ENCODE data around the gene EMP3. TPM values are rescaled to one million over a fixed set of nuclear protein-coding genes. Genes with fewer than 3 reads are reported as not detected.

Gene EMP3
- total RNA-seq, 1 experiment from 2014 or later = 171 TPM

DNA sequence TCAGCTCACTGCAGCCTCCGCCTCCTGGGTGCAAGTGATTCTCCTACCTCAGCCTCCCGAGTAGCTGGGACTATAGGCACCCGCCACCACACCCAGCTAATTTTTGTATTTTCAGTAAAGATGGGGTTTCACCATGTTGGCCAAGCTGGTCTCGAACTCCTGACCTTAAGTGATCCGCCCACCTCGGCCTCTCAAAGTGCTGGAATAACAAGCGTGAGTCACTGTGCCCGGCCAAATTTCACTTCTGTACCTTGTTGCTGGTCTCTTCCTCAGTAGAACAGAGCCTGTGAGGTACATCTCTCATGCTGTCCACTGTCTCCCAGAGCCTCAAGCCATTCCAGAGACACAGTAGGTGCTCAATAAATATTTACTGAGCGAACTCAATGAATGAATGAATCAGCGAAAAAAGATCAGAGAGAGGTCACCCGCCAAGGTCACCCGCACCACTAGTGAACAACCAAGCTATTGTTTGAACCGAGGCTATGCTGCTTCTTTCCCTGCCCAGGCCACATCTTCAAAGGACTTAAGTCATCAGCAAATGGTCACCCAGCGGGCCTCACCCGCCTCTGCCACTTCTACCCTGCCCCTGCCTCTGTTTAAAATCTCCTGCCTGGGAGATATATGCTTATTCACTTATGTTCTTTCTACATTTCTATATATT, 29.1 kb downstream of the EMP3 start:
- no TSS peak for BruUV-seq (replicated peaks)
- no peak overlapping the region for H3K27ac ChIP-seq (ENCODE audit: low read length)
- H3K9me3 ChIP-seq (ENCODE audit: control insufficient read depth, insufficient read depth, low read depth, low read length) = no peaks in the 10 kb centered on the region
- intact Hi-C loops (cut with micrococcal nuclease; ENCODE audit: unreplicated experiment) = no loop called here
- POLR2A ChIA-PET = interaction anchor here (0.6 to 0.7 kb wide), 2 partner anchors 25 to 57 kb away, joined by 3 to 5 read pairs; no protein-coding TSS in a partner anchor
- peak; percentile 89 for ATAC-seq
- no peaks in the 10 kb centered on the region for H3K36me3 ChIP-seq (ENCODE audit: control insufficient read depth, insufficient read depth, low read length)
- H3K4me3 ChIP-seq (ENCODE audit: low read depth in 2 of 2, low read length in 2 of 2) = no peak overlapping the region
- H3K27me3 ChIP-seq (ENCODE audit: control insufficient read depth, insufficient read depth, low read length) = no peaks in the 10 kb centered on the region
- CTCF ChIA-PET = no interaction called here
- TF ChIP-seq POLR2AphosphoS5 (IDR thresholded peaks at IDR 0.05; ENCODE audit: low read depth, low read length) (peak; percentile 24; the same call in 1 of the 2 replicates), SIN3A (IDR thresholded peaks at IDR 0.05; ENCODE audit: borderline replicate concordance, insufficient read depth, low read depth, low read length) (no peak), TCF7L2 (IDR thresholded peaks at IDR 0.05; ENCODE audit: low read depth, low read length) (peak; percentile 91)
- TF ChIP-seq, protein P1, sequence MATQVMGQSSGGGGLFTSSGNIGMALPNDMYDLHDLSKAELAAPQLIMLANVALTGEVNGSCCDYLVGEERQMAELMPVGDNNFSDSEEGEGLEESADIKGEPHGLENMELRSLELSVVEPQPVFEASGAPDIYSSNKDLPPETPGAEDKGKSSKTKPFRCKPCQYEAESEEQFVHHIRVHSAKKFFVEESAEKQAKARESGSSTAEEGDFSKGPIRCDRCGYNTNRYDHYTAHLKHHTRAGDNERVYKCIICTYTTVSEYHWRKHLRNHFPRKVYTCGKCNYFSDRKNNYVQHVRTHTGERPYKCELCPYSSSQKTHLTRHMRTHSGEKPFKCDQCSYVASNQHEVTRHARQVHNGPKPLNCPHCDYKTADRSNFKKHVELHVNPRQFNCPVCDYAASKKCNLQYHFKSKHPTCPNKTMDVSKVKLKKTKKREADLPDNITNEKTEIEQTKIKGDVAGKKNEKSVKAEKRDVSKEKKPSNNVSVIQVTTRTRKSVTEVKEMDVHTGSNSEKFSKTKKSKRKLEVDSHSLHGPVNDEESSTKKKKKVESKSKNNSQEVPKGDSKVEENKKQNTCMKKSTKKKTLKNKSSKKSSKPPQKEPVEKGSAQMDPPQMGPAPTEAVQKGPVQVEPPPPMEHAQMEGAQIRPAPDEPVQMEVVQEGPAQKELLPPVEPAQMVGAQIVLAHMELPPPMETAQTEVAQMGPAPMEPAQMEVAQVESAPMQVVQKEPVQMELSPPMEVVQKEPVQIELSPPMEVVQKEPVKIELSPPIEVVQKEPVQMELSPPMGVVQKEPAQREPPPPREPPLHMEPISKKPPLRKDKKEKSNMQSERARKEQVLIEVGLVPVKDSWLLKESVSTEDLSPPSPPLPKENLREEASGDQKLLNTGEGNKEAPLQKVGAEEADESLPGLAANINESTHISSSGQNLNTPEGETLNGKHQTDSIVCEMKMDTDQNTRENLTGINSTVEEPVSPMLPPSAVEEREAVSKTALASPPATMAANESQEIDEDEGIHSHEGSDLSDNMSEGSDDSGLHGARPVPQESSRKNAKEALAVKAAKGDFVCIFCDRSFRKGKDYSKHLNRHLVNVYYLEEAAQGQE (IDR thresholded peaks at IDR 0.05; ENCODE audit: insufficient read depth in 1 of 2, low read depth in 2 of 2, low read length in 1 of 2) = no peak
- TF ChIP-seq, protein P2, sequence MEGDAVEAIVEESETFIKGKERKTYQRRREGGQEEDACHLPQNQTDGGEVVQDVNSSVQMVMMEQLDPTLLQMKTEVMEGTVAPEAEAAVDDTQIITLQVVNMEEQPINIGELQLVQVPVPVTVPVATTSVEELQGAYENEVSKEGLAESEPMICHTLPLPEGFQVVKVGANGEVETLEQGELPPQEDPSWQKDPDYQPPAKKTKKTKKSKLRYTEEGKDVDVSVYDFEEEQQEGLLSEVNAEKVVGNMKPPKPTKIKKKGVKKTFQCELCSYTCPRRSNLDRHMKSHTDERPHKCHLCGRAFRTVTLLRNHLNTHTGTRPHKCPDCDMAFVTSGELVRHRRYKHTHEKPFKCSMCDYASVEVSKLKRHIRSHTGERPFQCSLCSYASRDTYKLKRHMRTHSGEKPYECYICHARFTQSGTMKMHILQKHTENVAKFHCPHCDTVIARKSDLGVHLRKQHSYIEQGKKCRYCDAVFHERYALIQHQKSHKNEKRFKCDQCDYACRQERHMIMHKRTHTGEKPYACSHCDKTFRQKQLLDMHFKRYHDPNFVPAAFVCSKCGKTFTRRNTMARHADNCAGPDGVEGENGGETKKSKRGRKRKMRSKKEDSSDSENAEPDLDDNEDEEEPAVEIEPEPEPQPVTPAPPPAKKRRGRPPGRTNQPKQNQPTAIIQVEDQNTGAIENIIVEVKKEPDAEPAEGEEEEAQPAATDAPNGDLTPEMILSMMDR (IDR thresholded peaks at IDR 0.05) = no peak
- peaks cover 3% of the 10 kb centered on the region for H3K4me1 ChIP-seq (ENCODE audit: control insufficient read depth, insufficient read depth, low read length)
- peak; percentile 61 for DNase-seq (ENCODE audit: low read depth, low spot score)
- in situ Hi-C loops (cut with HindIII; ENCODE audit: low pct_unique_long_range_greater_than_20kb, low sequenced_read_pairs) = no loop called here

DNA sequence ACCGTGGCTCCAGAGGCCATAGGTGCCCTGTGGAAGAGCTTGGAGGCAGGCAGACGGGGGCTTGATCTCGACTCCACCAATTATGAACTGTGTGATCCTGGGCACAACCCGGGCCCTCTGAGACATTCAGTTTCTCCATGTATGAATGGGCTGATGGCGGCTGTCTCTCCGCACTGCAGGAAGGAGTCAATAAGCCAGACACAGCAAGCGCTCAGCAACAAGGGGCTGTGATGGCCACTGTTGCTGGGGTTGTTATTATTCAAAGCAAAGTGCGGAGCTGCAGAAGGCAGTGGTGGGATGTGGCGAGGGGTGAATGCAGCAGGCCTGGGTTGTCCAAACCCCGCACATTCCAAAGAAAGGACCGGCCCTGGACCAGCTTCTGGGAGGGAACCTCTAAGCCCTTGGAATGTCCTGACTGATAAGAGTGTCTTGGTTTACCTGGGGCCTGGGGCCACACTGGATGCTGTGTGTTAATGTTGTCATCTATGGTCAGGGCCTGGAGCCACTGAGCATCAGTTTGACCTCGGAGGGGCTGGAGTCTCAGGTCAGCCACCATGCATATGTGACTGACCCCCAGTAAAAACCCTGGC, 30.1 kb downstream of the EMP3 start:
- Histone ChIP-seq H3K4me3 (ENCODE audit: low read depth in 2 of 2, low read length in 2 of 2) (no peak overlapping the region), H3K9me3 (ENCODE audit: control insufficient read depth, insufficient read depth, low read depth, low read length) (no peaks in the 10 kb centered on the region), H3K4me1 (ENCODE audit: control insufficient read depth, insufficient read depth, low read length) (peaks cover 3% of the 10 kb centered on the region), H3K36me3 (ENCODE audit: control insufficient read depth, insufficient read depth, low read length) (no peaks in the 10 kb centered on the region), H3K27ac (ENCODE audit: low read length) (no peak overlapping the region), H3K27me3 (ENCODE audit: control insufficient read depth, insufficient read depth, low read length) (no peaks in the 10 kb centered on the region)
- in situ Hi-C loops (cut with HindIII; ENCODE audit: low pct_unique_long_range_greater_than_20kb, low sequenced_read_pairs) (no loop called here), intact Hi-C loops (cut with micrococcal nuclease; ENCODE audit: unreplicated experiment) (no loop called here)
- TF ChIP-seq POLR2AphosphoS5 (IDR thresholded peaks at IDR 0.05; ENCODE audit: low read depth, low read length) = no peak
- TF ChIP-seq, protein P1 (IDR thresholded peaks at IDR 0.05; ENCODE audit: insufficient read depth in 1 of 2, low read depth in 2 of 2, low read length in 1 of 2) = no peak
- TF ChIP-seq TCF7L2 (IDR thresholded peaks at IDR 0.05; ENCODE audit: low read depth, low read length) = no peak
- no peak for TF ChIP-seq SIN3A (IDR thresholded peaks at IDR 0.05; ENCODE audit: borderline replicate concordance, insufficient read depth, low read depth, low read length)
- TF ChIP-seq, protein P2 (IDR thresholded peaks at IDR 0.05) = no peak
- no TSS peak for BruUV-seq (replicated peaks)
- ChIA-PET CTCF (interaction anchor here (0.7 kb wide), 1 partner anchor 50 kb away, joined by 6 read pairs; no protein-coding TSS in a partner anchor), POLR2A (no interaction called here)
- no peak for ATAC-seq
- no peak for DNase-seq (ENCODE audit: low read depth, low spot score)
